HG03439 (cell line): Measurements from ENCODE around the gene MYOG.

Experiments
- ATAC-seq: cut with Tn5 transposase; IDR thresholded peaks from one replicate; pipeline ENCODE4 v1.9.1; 2021; ENCODE audit warnings: mild to moderate bottlenecking, moderate library complexity; ENCODE audit not compliant: unreplicated experiment

MYOG gene

DNA sequence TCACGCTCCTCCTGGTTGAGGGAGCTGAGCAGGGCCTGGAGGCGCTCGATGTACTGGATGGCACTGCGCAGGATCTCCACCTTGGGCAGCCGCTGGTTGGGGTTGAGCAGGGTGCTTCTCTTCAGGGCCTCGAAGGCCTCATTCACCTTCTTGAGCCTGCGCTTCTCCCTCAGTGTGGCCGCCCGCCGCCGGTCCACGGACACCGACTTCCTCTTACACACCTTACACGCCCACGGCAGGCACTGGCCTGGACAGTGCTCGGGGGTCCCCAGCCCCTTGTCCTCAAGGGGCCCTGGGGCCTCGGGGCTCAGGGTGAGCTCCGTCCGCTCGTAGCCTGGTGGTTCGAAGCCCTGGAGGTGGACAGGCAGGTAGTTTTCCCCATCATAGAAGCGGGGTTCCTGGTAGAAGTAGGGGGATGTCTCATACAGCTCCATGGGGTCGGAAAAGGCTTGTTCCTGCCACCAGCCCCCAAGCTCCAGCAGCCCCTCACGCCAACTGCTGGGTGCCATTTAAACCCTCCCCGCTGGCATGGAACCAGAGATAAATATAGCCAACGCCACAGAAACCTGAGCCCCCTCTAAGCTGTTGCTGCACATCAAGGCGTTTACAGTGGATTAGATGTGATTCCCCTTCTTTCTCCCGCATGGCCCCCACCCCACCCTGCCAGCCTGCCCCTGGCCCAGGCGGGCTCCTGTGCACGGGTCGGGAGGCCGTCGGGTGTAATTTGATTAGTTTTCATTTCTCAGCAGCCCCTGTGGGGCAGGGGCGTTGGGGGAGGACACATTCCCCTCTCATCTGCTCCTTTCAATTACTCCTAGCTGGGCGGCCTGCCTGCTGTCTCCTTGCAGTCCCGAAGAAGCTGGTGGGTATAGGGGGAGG is at the start of gene MYOG:
TSS of gene MYOG (minus strand) at position 485 of the 879 bp plus-strand sequence. CDS start at position 434, 51 bp downstream.
- ATAC-seq = no peak

- no peak for ATAC-seq
These were observed 48.3 kb upstream of the MYOG start for GRCh38 chr1:203133970-203134725.

DNA sequence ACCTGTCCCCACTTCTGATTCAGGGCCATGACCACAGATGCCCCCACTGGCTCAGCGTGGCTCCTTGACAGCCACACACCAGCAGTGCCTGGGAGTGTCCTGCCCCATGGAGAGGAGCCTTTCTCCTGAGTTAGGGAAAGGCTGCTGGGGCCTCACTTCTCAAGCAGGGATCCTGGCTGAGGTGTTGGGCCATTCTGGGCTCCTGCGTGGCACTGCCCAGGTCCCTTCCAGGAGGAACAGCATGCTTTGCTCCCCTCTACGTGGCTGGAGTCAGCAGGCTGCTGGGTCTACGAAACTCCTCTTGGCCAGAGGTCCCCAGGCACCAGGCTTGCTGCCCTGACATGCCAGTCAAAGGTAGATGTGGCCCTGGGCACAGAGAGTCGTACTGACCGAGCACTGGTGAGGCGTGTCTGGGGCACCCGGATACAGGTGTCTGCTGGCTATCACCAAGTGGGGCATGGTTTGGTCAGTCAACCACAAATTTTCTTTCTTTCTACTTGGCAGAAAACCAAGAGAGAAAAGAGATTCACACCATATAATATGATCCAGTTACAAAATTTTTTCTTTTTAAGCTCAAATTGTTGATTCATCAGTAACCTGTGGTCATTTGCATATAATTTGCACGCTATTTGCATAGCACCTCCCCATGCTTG is 45.9 kb upstream of the MYOG start:
- no peak for ATAC-seq

DNA sequence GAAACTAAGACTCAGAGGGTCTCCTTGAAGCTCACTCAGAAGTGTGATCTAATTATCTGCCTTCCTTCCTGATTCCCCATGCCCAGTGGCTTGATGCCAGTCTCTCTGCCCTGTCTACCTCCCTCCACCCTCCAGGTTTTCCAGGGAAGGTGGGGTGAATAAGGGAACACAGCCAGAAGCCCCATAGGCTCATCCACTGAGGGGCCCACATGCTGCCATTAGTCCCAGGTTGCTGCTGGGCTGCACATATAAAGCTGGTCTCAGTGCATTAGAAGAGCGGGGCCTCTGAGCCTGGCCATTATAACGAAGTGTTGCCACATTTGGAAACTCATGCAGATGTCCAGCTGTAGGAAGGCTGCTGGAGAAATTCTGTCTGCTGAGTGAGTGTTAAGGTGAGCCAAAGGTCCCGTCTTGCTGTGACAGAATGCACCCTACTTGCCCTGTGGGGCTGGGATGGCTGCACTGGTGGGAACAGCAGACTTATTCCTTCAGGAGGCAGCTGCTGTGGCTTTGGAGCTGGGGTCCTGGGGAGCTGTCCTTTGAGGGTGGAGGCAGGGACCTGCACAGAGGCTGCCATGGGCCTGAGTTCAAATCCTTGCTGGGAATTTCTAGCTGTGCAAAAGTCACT is 44.7 kb upstream of the MYOG start:
- ATAC-seq = no peak

- no peak for ATAC-seq
These were observed 43.9 kb upstream of the MYOG start for GRCh38 chr1:203129501-203130231.

- ATAC-seq = no peak
These were observed 43.1 kb upstream of the MYOG start for GRCh38 chr1:203128716-203129500.

DNA sequence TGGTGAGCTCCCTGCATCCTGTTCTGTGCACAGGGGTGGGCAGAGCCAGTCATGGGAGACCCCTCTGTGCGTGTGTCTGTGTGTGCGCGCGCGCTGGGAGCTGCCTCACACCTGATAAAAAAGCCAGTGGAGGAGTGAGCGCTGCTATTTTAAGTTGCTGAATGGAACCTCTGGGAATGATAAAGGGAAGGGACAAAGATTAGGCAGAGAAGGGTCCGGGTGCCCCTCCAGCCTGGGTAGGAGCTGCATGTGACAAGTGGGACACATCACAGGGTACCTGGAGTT is 42.6 kb upstream of the MYOG start:
- no peak for ATAC-seq

DNA sequence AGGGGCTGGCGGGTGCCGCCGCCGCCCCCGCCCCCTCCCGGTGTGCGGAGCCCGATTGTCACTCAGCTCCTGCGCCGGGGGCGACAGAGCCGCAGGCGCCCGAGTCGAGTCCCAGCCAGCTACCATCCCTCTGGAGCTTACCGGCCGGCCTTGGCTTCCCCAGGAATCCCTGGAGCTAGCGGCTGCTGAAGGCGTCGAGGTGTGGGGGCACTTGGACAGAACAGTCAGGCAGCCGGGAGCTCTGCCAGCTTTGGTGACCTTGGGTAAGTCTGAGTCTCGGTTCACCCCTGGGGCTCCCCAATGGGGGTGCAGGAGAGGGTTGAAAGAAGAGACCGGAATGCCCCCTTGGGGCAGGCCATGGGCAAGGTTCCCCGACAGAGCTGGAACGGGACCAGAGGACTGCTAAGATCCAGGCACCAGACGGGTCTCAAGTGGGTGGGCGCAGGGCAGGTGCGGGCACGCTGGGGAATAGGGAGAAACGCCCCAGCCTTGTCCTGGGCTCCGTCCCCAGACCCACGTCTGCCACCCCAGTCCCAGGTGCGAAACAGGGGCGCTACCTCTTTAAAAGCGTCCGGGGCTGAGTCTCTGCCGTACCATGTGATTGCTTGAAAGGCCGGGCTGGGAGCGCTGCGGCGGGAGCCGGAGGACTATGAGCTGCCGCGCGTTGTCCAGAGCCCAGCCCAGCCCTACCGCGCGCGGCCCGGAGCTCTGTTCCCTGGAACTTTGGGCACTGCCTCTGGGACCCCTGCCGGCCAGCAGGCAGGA is 42.0 kb upstream of the MYOG start, which contains the start of gene ADORA1:
TSS of gene ADORA1 (plus strand) at position 61 of the 765 bp plus-strand sequence. CDS start 1,116 bp downstream, outside the sequence.
- ATAC-seq = no peak

DNA sequence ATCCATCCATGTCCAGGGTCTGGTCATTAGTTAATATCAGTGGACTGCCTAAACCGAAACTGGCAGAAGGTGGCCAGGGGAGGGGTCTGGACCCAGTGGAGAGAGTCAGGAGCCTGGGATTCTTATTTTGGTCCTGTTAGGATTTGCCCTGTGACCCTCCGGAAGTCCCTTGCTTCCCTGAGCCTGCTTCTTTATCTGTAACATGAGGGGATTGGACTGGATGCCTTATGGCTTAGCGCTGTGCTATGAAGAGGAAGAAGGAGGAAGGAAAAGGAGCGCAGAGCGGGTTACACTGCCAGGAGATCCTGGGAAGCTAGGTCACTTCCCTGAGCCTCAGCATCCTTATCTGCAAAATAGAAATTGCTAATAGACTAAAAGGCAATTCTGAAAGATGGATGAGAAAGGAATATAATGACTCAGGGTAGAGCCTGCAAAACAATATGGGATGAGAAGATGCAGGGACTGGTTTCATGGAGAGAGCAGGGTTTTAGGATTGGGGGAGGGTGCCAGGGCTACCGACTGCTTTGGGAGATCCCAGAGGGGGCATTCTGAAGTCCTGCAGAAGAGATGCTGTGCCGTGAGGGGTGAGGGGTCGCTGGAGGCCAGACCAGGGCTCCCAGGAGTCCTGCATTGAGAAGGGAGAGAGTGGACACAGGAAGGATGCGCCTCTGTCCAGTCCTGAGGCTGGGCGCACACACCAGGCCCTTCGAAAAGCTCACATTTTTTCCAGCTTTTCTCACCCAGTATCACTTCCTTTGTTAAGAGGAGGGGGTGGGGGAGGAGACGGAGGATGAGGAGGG is 41.3 kb upstream of the MYOG start:
- ATAC-seq = no peak

- no peak for ATAC-seq
These were observed 40.5 kb upstream of the MYOG start for GRCh38 chr1:203126151-203126865.

DNA sequence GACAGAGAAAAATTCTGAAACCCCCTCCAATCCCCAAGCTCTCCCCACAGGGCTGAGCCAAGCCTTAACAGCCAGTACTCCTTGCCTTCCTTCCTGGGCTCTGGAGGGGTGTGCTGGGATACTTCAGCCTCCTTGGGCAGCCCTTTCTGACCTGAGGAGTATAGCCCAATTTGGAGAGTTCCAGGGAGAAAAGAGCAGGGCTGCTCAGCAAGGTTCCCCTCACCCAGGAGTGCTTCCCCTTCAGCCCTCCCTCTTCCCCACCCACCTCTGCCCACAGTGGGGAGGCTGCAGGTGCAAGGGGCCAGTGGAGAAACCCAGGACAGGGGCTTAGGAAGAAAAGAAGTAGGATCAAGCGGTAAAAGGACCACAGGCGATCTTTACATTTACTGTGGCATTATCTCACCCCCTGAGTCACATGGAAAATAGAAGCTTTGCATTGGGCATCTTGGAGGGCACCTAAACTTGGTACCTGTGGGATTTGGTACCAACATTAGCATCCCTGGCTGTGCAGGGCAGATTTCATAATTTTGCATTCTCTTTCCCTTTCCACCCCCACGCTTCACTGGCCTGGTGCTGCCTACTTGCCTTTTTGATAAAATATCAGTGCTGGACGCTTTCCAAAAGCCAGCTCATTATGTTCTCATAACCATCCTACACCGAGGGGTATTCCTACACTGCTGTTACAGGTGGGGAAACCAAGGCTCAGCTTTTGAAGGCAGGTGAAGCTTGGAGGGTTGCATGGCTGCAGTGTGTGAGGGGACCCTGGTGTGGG is 38.9 kb upstream of the MYOG start:
- no peak for ATAC-seq

DNA sequence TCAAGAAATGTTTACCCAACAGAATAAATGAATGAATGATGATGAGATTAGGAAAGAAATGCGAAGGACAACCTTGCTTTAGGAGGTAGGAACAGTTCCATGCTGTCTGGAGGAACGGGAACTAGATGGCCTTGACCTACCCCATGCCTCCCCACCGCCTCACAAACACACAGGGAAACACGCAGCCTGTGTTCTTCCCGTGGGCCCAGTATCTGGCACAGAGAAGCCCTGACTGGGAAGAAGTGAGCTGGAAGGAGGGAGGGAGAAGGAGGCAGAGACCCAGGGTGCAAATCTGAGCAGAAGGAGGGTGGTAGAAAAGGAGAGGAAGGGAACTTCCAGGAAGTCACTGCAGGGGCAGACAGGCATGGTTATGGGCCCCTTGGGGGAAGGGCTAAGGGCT is 38.2 kb upstream of the MYOG start:
- ATAC-seq = no peak

DNA sequence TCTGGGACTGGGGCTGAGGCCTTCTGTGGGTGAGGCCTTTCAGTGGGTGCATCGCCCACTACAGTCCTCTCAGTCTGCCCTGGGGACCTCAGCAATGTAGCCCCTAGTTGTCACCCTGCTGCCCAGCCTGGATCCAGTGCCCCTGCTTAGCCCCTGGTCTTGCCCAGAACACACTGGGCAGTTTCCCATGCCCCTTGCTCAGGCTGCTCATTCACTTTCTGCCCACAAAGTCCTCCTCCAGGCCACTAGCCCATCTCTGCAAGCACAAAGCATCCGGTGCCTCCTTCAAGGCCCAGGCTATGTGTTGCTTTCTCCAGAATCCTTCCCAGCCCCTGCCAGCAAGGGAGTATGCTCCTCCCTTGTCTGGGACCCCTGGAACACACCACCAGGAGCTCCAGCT is 36.3 kb upstream of the MYOG start:
- ATAC-seq = no peak

GRCh38 chr1:203121186-203122015 is 35.6 kb upstream of the MYOG start:
- ATAC-seq = no peak

DNA sequence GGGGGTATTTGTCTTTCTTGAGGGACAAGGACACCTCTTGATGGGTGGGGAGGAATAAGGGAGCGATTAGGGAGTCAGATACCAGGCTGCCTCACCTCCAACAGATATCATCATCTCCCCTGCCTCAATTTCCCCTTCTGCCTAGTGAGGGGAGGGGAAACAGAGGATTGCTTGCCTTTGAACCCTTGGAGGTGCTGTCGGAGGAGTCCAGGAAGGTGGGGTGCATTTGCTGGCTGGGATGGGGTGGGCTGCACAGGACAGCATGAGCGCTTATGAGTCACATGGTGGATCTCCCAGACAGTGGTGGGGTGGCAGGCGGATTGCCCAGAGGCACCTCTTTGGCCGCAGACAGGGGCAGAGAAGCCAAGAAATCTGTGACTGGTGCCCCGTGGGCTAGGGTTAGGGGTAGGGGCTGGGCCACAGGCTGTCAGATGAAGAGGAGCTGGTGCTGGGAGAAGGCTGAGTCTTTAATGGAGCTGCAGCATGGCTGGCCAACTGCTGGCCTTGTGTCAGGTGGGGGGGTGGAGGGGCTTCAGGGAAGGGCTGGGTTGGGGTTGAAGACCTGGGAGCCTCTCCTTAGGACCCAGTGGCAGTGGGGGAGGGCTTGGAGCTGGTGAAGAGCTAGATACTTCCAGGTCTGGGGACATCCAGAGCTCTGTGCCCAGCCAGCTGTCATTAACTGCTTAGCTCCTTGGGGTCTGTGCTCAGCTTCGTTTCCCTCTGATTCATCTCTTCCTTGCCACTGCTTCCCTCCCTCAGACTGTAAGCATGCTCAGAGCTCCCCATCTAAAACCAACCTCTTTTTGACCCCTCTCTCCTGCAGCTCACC is 34.7 kb upstream of the MYOG start:
- no peak for ATAC-seq
